Kidney (tissue), 14 donors: ENCODE data around the gene MYMK. TPM values are rescaled to one million over a fixed set of nuclear protein-coding genes. Genes with fewer than 3 reads are reported as not detected.

Source experiments
- DNase-seq, 5 donors: peaks; one replicate each; pipeline ENCODE4 v3.0.0-alpha.2; 2013 to 2020
- FAIRE-seq: peaks from 2 replicates; lab custom pipeline; 2012; peaks lifted over from hg19 to GRCh38; lab: Jason Lieb, UNC
- H3K27ac ChIP-seq, 2 donors: one replicate each; pipeline ENCODE4 v1.7.0; 2013; ENCODE audit warnings: low read depth in 2 of 2, low read length in 2 of 2, inconsistent platforms in 1 of 2
- H3K27me3 ChIP-seq: one replicate; pipeline ENCODE4 v1.7.1; 2013; ENCODE audit warnings: low read length, inconsistent platforms; ENCODE audit not compliant: control insufficient read depth, insufficient read depth
- H3K36me3 ChIP-seq, 3 donors: one replicate each; pipeline versions ENCODE4 v1.7.0 to v1.7.1; 2013; ENCODE audit warnings: low read length in 3 of 3, control low read depth in 1 of 3, inconsistent platforms in 1 of 3; ENCODE audit not compliant: insufficient read depth in 3 of 3, control insufficient read depth in 2 of 3
- H3K4me1 ChIP-seq, 3 donors: one replicate each; pipeline versions ENCODE4 v1.7.0 to v1.7.1; 2013; ENCODE audit warnings: low read length in 3 of 3, inconsistent platforms in 1 of 3, low read depth in 1 of 3; ENCODE audit not compliant: control insufficient read depth in 2 of 3, insufficient read depth in 2 of 3
- H3K4me3 ChIP-seq, 3 donors: one replicate each; pipeline versions ENCODE4 v1.7.0 to v1.8.1; 2013; ENCODE audit warnings: low read length in 3 of 3, control low read depth in 1 of 3, inconsistent platforms in 1 of 3
- H3K9ac ChIP-seq, 3 donors: one replicate each; pipeline versions ENCODE4 v1.7.0 to v1.7.1; 2013; ENCODE audit warnings: low read length in 3 of 3, control low read depth in 1 of 3, inconsistent platforms in 1 of 3
- H3K9me3 ChIP-seq, 3 donors: one replicate each; pipeline versions ENCODE4 v1.7.0 to v1.7.1; 2013; ENCODE audit warnings: low read length in 3 of 3, control low read depth in 1 of 3, inconsistent platforms in 1 of 3; ENCODE audit not compliant: control insufficient read depth in 2 of 3, insufficient read depth in 1 of 3
- CTCF ChIP-seq: IDR thresholded peaks from 3 replicates; pipeline ENCODE4 v1.5.1; 2012; ENCODE audit warnings: mild to moderate bottlenecking, moderate library complexity, borderline replicate concordance; ENCODE audit not compliant: insufficient read depth; ENCODE audit errors: extremely low read depth
- intact Hi-C: fragments of 100-400 bp; cut with DNase I; formaldehyde crosslinking; loops from one replicate; pipeline ENCODE4 v1.11.1; 2022
- polyA plus RNA-seq: library from polyadenylated mRNA; stranded (reverse); fragments of 350-450 nt; fragmentation: Illumina TruSeq; extraction: RNeasy Lipid Tissue Mini Kit (QIAGEN cat#74804); gene quantifications from one replicate; pipeline ENCODE4 v1.2.3, GENCODE V29; 2014; ENCODE audit warnings: low read depth, low replicate concordance; ENCODE audit not compliant: insufficient read depth
- total RNA-seq: library from RNA; stranded (reverse); fragmentation: NEBNext Ultra II Directional; extraction: Animal tissue kit (Norgen Biotek cat#: 25700); gene quantifications from one replicate; pipeline ENCODE4 v1.2.1, GENCODE V29; 2021
- donor health status: control.
- donor health status: control.
- donor health status: control.
- donor health status: control.
- donor health status: control.
- donor health status: DM: yes; HTN: yes; CAD: no.
- donor health status: Normal renal cell carcinoma (clear cell type).

The MYMK gene
- total and polyA plus RNA-seq, 2 donors from 2014 or later: not detected

- Histone ChIP-seq H3K4me1 (peaks cover 0 to 10% (median 10%) of the 10 kb centered on the region in 3 donors), H3K4me3 (no peak overlapping the region), H3K27me3 (no peaks in the 10 kb centered on the region), H3K9me3 (no peaks in the 10 kb centered on the region), H3K27ac (no peak overlapping the region), H3K36me3 (no peaks in the 10 kb centered on the region), H3K9ac (no peak overlapping the region)
- FAIRE-seq (no peak), DNase-seq (peak; percentile 83 to 92 (median 88))
- intact Hi-C loops: no loop called here
- no peak for TF ChIP-seq CTCF
Observed at GRCh38 chr9:133509179-133510083, 15.3 kb downstream of the MYMK start.

- no peak overlapping the region for H3K9ac ChIP-seq
- DNase-seq (peak in 1 of 5 donors; percentile 42), FAIRE-seq (no peak)
- H3K4me1 ChIP-seq: peaks cover 0 to 10% (median 9%) of the 10 kb centered on the region in 3 donors
- H3K4me3 ChIP-seq: no peak overlapping the region
- TF ChIP-seq CTCF: no peak
- no peaks in the 10 kb centered on the region for H3K9me3 ChIP-seq
- intact Hi-C loops: no loop called here
- no peak overlapping the region for H3K27ac ChIP-seq
- no peaks in the 10 kb centered on the region for H3K27me3 ChIP-seq
- H3K36me3 ChIP-seq: no peaks in the 10 kb centered on the region
Observed at GRCh38 chr9:133508046-133508445, 16.7 kb downstream of the MYMK start.

- Histone ChIP-seq H3K27ac (no peak overlapping the region), H3K4me1 (peaks cover 0 to 10% (median 9%) of the 10 kb centered on the region in 3 donors), H3K9me3 (peaks cover 0 to 1% (median under 1%) of the 10 kb centered on the region in 3 donors), H3K9ac (no peak overlapping the region), H3K27me3 (no peaks in the 10 kb centered on the region), H3K36me3 (no peaks in the 10 kb centered on the region), H3K4me3 (no peak overlapping the region)
- DNase-seq (peak in 1 of 5 donors; percentile 66), FAIRE-seq (no peak)
- intact Hi-C loops: no loop called here
- TF ChIP-seq CTCF: no peak
Observed at GRCh38 chr9:133507246-133507965, 17.4 kb downstream of the MYMK start.
